Measurements from ENCODE around the gene ADIPOR2.

DNA sequence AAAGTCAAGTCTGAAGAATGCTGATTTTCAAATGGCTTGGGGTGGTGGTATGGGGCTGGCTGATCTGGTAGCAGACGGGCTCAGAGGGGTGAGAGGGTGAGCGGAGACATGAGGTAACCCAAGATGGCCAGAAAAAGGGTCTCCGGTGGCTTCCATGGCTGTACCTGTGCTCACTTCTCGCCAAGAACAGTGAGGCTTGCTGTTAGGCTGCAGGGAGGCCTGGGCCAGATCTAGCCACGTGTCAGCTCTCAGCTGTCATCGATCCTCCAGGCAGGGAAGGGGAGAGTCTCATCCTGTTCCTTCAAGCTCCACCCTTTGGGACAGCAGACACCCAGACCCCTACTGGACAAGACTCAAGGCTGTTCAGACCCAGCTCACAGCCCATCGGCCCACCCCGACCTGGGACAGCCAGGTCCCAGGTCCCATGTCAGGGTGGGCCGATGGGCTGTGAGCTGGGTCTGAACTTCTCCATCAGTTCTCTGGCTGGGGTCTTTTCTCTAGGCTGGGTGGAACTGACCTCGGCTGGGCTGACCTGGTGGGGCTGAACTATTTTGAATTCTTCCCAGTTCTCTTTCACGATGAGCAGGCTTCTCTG lies 138.5 kb downstream of the ADIPOR2 start:
- TF ChIP-seq, protein P1, sequence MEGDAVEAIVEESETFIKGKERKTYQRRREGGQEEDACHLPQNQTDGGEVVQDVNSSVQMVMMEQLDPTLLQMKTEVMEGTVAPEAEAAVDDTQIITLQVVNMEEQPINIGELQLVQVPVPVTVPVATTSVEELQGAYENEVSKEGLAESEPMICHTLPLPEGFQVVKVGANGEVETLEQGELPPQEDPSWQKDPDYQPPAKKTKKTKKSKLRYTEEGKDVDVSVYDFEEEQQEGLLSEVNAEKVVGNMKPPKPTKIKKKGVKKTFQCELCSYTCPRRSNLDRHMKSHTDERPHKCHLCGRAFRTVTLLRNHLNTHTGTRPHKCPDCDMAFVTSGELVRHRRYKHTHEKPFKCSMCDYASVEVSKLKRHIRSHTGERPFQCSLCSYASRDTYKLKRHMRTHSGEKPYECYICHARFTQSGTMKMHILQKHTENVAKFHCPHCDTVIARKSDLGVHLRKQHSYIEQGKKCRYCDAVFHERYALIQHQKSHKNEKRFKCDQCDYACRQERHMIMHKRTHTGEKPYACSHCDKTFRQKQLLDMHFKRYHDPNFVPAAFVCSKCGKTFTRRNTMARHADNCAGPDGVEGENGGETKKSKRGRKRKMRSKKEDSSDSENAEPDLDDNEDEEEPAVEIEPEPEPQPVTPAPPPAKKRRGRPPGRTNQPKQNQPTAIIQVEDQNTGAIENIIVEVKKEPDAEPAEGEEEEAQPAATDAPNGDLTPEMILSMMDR (conservative IDR thresholded peaks at IDR 0.05; ENCODE audit: low read length) = no peak
- no peak for TF ChIP-seq EZH2phosphoT487 (IDR thresholded peaks at IDR 0.05; ENCODE audit: borderline replicate concordance, low read depth, low read length)
